GM23248 (cell line): ENCODE measurements around the gene NBL1.

Experiments
- EZH2 ChIP-seq: fragments of 200-600 bp; sonication (generic); IDR thresholded peaks from 2 replicates; pipeline ENCODE4 v1.6.1; 2018; ENCODE audit warnings: antibody characterized with exemption, mild to moderate bottlenecking; ENCODE audit not compliant: insufficient read depth, poor library complexity, severe bottlenecking
- EZH2phosphoT487 ChIP-seq: fragments of 200-600 bp; sonication (generic); IDR thresholded peaks from 2 replicates; pipeline ENCODE4 v1.6.1; 2018; ENCODE audit warnings: antibody characterized with exemption, moderate library complexity, mild to moderate bottlenecking, low read depth; ENCODE audit not compliant: insufficient read depth

- TF ChIP-seq EZH2phosphoT487 (no peak), EZH2 (no peak)
These were observed 20.5 kb downstream of the NBL1 start, which contains the start of gene HTR6 for GRCh38 chr1:19664453-19665185.
